Activated T-cell treated with anti-CD3 and anti-CD28 coated beads for 4 hours (primary cell): ENCODE measurements around the gene PTGR2.
"Not testable (repeated sequence)": the region's sequence is repeated elsewhere in the genome, so short reads cannot be mapped to it uniquely, and the experiment has no call there.

Experiments
- DNase-seq: peaks from one replicate; pipeline ENCODE4 v3.0.0-alpha.2; 2020

Gene PTGR2

DNA sequence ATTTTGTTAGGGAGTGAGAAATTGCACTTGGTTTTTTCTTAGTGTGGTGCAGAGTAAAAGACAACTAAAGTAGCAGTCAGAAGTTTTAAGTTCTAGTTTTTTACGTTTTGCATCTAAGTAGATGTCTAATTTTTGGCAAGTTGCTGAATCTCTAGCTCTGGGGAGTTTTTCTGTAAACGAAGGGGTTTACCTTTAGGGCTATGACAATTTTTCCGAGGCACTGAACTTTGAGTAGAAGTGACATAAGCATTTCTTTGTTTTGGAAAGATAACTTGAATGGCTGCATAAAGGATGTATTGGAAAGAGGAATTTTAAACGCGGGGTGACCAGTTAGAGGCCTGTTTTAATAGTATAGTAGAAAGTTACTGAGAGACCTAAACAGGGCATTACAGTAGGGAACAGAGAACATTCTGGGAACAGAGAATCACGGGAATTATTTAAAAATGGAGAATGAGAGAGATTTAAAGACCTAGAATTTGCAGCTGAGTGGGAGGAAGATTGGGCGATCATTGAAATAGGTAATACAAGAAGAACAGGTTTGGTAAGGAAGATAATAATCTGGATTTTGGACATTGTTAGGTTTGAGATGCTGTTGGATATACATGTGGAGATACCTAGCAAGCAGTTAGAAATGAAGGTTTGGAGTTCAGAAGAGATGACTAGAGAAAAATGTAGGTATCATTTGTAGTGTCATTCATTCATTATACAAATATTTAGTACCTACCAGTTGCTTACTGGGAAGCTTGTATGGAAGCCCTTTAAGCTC lies 36.2 kb downstream of the PTGR2 start:
- DNase-seq = no peak

DNA sequence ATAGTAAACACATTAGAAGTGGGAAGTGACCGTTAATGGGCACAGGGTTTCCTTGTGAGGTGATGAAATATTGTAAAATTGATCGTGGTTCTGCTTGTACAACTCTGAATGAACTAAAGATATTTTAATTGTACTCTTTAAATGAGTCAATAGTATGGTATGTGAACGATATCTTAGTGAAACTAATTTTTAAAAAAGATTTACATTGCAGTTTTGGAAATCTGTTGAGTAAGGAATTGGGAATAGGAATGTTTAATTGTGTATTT lies 36.8 kb downstream of the PTGR2 start:
- no peak for DNase-seq

DNA sequence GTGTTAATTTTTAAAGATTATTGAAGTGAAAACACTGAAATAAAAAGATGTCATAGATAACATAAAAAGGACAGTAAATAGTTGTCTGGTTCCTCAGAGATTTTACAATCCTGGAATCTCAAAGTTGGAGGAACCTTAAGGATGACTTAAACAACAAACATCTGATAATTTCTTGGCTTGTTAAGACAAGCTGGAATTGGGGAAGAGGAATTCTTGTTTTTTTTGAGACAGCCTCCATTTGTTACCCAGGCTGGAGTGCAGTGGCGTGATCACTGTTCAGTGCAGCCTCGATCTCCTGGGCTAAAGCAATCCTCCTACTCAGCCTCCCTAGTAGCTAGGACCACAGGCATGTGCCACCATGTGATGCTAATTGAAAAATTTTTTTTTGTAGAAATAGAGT lies 37.3 kb downstream of the PTGR2 start:
- no peak for DNase-seq

DNA sequence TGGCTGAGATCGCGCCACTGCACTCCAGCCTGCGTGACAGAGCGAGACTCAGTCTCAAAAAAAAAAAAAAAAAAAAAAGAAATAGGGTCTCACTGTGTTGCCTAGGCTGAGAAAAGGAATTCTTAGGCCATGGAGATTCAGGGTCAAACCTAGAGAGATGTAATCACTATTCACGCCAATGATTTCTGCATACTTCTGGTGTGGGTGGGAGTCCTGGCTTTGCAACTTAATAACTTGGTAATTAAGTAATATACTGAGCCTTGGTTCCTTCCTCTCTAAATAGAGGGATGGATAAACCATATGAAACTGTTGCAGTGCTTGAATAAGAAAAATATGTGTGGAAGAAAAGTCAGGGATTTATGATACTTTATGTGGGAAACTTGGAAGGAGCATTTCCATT lies 37.7 kb downstream of the PTGR2 start:
- no peak for DNase-seq

DNA sequence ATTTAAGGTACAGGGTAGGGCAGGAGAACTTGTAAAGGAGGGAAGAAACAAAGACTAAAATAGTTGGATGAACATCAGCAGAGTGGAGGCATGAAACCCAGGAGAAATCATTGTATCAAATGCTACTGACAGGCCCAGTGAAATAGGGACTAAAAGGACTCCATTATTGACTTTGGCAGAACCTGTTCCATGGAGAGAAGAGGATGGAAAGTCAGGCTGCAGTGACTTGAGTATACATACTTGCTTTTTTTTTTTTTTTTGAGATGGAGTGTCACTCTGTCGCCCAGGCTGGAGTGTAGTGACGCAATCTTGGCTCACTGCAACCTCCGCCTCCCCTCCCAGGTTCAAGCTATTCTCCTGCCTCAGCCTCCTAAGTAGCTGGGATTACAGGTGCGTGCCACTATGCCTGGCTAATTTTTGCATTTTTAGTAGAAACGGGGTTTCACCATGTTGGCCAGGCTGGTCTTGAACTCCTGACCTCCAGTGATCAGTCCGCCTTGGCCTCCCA lies 42.6 kb downstream of the PTGR2 start:
- DNase-seq = not testable (repeated sequence)

DNA sequence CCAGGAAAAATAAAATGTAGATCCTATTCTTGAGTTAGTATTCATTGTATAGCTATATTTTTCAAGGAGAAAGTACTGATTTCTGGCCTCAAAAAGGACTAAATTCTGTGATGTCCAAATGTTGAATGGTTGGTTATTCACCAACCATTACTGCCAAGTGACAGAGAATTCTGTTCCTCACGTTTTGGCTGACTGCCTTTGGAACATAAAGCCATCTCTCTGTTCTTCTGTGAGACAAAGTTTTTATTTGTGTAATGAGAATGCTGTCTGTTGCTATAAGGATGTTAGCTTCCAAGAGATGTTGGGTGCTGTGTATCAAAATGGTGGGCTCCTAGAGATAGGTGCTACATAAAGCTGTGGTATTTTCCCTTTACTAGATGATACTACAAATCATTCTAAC lies 44.3 kb downstream of the PTGR2 start:
- no peak for DNase-seq

DNA sequence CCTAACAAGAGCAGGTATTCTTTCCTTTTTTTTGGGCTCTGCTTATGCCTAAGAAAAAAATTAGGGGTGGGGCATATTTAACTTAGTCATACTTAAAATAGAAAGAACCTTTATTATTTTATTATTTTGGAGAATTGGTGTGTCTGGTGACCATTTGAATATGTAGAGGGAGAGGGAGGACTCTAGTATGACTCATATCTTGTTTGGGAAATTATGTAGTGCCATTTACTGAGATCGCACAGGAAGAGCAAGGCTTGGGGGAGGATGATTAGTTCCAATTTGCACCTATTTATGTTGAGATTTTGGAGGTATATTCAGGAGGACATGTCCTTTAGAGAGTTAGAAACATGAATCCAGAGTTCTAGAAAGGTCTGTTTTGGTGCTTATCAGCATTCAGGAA lies 44.9 kb downstream of the PTGR2 start:
- DNase-seq = no peak

DNA sequence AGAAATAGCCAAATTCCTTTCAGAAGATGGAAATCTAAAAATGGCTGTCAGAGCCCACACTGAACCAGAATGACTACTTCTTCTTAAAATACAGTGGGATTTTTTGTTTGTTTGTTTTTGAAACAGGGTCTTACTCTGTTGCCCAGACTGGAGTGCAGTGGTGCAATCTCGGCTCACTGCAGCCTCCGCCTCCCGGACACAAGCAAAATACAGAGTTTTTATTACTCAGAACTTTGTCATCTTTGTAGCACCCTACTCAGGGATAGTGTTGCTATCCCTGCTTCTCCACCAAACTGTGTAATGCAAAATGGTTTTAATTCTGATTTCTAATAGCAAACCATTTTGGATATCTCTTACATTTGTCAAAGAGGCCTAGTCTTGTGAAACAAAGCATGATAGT lies 51.4 kb downstream of the PTGR2 start:
- no peak for DNase-seq

DNA sequence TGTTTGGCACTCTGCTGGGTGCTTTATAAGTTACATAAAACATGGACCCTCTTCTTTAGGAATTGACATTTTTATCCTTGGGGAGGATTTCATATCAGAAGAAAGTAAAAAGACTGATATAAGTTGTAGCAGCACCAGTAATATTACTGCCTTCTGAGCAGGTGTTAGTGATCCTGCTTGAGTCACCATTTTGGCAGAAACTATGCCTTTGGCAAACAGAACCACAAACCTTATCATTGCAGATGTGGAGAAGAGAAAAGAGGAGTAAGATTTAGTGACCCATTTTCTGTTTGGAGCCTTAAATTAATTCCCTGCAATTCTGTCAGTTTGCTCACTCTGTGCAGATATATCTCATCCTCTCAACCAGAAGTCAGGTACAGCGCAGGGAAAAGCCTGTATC lies 58.0 kb downstream of the PTGR2 start:
- DNase-seq = no peak

DNA sequence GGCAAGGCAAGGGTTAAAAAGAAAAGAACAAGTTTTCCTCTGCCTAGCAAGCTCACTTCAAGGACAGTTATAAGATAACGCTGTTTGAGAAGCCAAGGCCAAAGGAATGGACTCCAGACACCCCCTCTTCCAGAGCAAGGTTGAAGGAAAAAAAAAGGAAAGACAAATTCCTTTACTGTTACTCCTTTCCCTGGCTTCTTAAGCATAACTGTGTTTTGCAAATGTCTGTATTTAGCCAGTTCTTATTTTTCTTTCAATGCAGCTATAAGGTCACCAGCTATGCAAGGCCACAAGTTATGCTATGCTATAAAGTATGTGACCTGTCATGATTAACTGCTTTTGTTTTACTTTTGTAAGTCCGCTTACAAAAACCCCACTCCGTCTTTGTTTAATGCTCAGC lies 61.6 kb downstream of the PTGR2 start:
- no peak for DNase-seq

DNA sequence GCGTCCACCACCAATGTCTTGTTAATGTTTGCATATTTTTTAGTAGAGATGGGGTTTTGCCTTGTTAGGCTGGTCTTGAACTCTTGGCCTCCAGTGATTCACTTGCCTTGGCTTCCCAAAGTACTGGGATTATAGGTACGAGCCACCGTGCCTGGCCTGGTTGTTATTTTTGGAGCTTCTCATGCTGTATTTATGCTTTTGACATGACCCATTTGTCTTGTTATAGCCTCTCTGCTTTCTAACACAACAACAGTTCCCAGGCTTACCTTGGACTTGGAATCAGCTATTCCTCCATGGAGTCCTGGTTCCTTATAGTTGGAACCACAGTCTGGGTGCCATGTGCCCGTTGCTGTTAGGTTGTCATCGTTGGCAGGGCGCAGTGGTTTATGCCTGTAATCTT lies 64.7 kb downstream of the PTGR2 start:
- no peak for DNase-seq

DNA sequence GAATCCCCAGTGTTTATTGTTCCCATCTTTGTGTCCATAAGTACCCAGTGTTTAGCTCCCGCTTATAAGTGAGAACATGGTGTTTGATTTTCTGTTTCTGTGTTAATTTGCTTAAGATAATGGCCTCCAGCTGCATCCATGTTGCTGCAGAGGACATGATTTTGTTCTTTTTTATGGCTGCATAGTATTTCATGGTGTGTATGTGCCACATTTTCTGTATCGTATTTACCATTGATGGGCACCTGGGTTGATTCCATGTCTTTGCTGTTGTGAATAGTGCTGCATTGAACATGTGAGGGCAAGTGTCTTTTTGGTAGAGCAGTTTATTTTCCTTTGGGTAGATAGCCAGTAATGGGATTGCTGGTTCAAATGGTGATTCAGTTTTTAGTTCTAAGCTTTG lies 67.8 kb downstream of the PTGR2 start:
- DNase-seq = not testable (repeated sequence)

DNA sequence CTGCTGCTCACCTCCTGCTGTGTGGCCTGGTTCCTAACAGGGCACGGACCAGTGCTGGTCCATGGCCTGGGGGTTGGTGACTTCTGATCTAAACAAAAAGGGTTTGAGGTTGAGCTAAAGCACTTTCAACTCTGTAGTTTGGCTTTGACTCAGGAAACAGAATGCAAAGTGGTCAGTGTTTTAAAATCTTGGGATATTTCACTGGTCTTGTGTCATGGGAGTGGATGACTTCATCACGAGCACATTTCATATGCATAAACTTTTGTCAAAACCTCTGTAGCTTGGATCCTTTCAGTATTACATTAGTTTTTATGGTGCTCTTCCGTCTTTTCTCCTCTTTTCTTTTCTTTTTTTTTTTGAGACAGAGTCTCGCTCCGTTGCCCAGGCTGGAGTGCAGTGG lies 72.7 kb downstream of the PTGR2 start:
- no peak for DNase-seq
